Karpas-422 (cell line): Measurements from ENCODE around the gene ANKRD62. TPM values are rescaled to one million over a fixed set of nuclear protein-coding genes. Genes with fewer than 3 reads are reported as not detected.
"Not testable (repeated sequence)": the region's sequence is repeated elsewhere in the genome, so short reads cannot be mapped to it uniquely, and the experiment has no call there.

Experiments used
- DNase-seq: peaks from one replicate; pipeline ENCODE4 v3.0.0-alpha.2; 2015
- H2AFZ ChIP-seq: fragments of 200-600 bp; sonication (generic); 2 replicates; pipeline ENCODE4 v1.6.1; 2014; ENCODE audit warnings: antibody characterized with exemption, low read length, mixed read lengths
- H3K27ac ChIP-seq: fragments of 200-600 bp; sonication (generic); 2 replicates; pipeline ENCODE4 v1.5.1; 2014; ENCODE audit warnings: mild to moderate bottlenecking, low read length, moderate library complexity
- H3K27me3 ChIP-seq: fragments of 200-600 bp; sonication (generic); 2 replicates; pipeline ENCODE4 v1.6.1; 2014; ENCODE audit warnings: low read length, mixed read lengths
- H3K36me3 ChIP-seq: fragments of 200-600 bp; sonication (generic); 2 replicates; pipeline ENCODE4 v1.6.1; 2014; ENCODE audit warnings: low read length, mixed read lengths; ENCODE audit not compliant: insufficient read depth
- H3K4me1 ChIP-seq: fragments of 200-600 bp; sonication (generic); 2 replicates; pipeline ENCODE4 v1.6.1; 2014; ENCODE audit warnings: mild to moderate bottlenecking, low read length, mixed read lengths
- H3K4me2 ChIP-seq: fragments of 200-600 bp; sonication (generic); 2 replicates; pipeline ENCODE4 v1.6.1; 2014; ENCODE audit warnings: low read length, low read depth, mild to moderate bottlenecking; ENCODE audit not compliant: poor library complexity, severe bottlenecking
- H3K4me3 ChIP-seq: fragments of 200-600 bp; sonication (generic); 2 replicates; pipeline ENCODE4 v1.5.1; 2014; ENCODE audit warnings: mild to moderate bottlenecking, antibody characterized with exemption, low read length, mixed read lengths
- H3K79me2 ChIP-seq: fragments of 200-600 bp; sonication (generic); 2 replicates; pipeline ENCODE4 v1.6.1; 2014; ENCODE audit warnings: mild to moderate bottlenecking, low read length, mixed read lengths
- H3K9ac ChIP-seq: fragments of 200-600 bp; sonication (generic); 2 replicates; pipeline ENCODE4 v1.6.0; 2014; ENCODE audit warnings: low read length
- H3K9me2 ChIP-seq: fragments of 200-600 bp; sonication (generic), shearing (Covaris generic); replicated peaks from 2 replicates; pipeline ENCODE4 v1.6.0; 2014; ENCODE audit warnings: mild to moderate bottlenecking, low read length, moderate library complexity; ENCODE audit not compliant: insufficient read depth
- H3K9me3 ChIP-seq: fragments of 300-700, 200-600 bp; sonication (generic); 2 replicates; pipeline ENCODE4 v1.6.1; 2014; ENCODE audit warnings: low read length, mixed read lengths
- H4K20me1 ChIP-seq: fragments of 200-600 bp; sonication (generic); 2 replicates; pipeline ENCODE4 v1.6.1; 2014; ENCODE audit warnings: mild to moderate bottlenecking, antibody characterized with exemption, low read length, low read depth; ENCODE audit not compliant: insufficient read depth
- total RNA-seq: library from RNA; depleted of rRNA; stranded (reverse); fragments of >200 nt; shearing (Covaris generic); gene quantifications from 2 replicates; pipeline ENCODE4 v1.2.3, GENCODE V29; 2014; ENCODE audit warnings: low replicate concordance

Gene ANKRD62
- total RNA-seq, 1 experiment from 2014 or later: not detected

DNA sequence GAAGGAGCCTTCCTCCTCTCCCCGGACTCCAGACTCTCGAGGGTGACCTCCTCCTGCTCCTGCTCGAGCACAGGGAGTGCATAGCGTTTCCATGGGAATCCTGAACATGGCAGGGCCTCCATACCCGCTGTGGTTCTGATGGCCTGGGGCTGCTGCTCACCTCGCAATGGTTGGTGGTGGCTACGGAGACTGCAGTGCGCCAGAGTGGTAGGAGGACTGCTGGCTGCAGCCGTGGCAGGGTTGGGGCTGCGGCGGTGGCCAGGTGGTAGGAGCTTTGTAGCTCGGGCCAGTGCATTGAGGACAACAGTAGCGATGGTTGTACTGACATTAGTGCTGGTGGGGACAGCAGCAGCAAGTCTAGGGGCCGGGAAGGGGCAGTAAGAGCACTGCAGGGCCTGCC, 32.0 kb upstream of the ANKRD62 start:
- H3K36me3 ChIP-seq: no peaks in the 10 kb centered on the region
- no peak overlapping the region for H3K4me3 ChIP-seq
- no peak overlapping the region for H3K27ac ChIP-seq
- no peak for DNase-seq
- no peak overlapping the region for H3K4me2 ChIP-seq
- no peak overlapping the region for H2AFZ ChIP-seq
- no peaks in the 10 kb centered on the region for H3K9me2 ChIP-seq
- H3K9ac ChIP-seq: no peak overlapping the region
- H3K79me2 ChIP-seq: no peaks in the 10 kb centered on the region
- no peaks in the 10 kb centered on the region for H3K4me1 ChIP-seq
- H3K9me3 ChIP-seq: no peaks in the 10 kb centered on the region
- H3K27me3 ChIP-seq: no peaks in the 10 kb centered on the region
- H4K20me1 ChIP-seq: no peaks in the 10 kb centered on the region

DNA sequence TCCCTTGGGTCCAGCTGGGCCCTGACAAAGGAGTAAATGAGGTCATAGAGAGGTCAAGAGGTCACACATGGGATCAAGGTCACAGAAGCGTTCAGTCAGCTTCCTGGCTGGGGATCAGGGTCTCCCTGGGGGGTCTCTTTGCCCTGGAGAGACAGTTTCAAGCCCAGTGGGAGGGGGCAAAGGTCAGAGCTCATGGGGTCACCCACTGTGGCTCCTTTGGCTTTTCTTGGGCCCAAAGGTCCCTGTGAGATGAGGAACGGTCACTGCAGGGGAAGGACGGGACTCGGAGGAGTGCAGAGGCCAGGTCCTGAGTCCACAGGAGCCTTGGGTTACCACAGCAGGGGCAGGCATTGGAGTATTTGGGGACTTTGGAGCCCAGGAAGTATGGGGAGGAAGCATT, 30.7 kb upstream of the ANKRD62 start:
- no peaks in the 10 kb centered on the region for H3K9me2 ChIP-seq
- DNase-seq: no peak
- H3K27ac ChIP-seq: no peak overlapping the region
- H3K79me2 ChIP-seq: no peaks in the 10 kb centered on the region
- no peaks in the 10 kb centered on the region for H3K27me3 ChIP-seq
- H3K9ac ChIP-seq: no peak overlapping the region
- H3K4me2 ChIP-seq: no peak overlapping the region
- H3K36me3 ChIP-seq: no peaks in the 10 kb centered on the region
- H4K20me1 ChIP-seq: no peaks in the 10 kb centered on the region
- H2AFZ ChIP-seq: no peak overlapping the region
- no peak overlapping the region for H3K4me3 ChIP-seq
- no peaks in the 10 kb centered on the region for H3K4me1 ChIP-seq
- no peaks in the 10 kb centered on the region for H3K9me3 ChIP-seq

DNA sequence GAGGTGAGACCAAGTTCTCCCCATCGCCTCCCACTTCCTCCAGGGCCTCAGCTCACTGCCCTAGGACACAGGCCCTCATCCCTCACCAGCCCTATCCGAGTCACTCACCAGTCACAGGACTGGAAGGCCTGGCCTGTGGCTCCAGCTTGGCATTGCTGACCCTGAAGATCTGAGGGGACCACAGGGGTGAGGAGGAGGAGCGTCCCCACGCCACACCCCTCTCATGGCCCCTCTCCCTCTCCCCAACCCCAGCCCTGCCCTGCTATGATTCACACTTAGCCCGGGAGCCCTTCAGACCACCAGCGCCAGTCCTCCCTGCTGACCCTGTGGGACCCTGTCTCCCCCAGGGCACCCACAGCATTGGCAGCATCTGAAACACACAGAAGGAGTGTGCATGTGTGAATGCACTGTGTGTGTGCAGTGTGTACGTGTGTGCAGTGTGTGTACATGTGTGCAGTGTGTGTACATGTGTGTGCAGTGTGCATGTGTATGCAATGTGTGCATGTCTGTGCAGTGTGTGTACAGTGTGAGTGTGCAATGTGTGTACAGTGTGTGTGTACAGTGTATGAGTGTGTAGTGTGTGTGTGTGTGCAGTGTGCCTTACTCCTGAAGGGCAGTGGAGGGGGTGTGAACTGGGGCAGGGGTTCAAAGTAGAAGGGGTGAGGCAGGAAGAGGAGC, 29.4 kb upstream of the ANKRD62 start:
- Histone ChIP-seq H3K36me3 (no peaks in the 10 kb centered on the region), H4K20me1 (no peaks in the 10 kb centered on the region), H3K79me2 (no peaks in the 10 kb centered on the region), H3K4me2 (no peak overlapping the region), H3K9ac (no peak overlapping the region), H3K27me3 (no peaks in the 10 kb centered on the region), H3K4me3 (no peak overlapping the region), H3K9me2 (no peaks in the 10 kb centered on the region), H3K4me1 (no peaks in the 10 kb centered on the region), H2AFZ (no peak overlapping the region), H3K27ac (no peak overlapping the region), H3K9me3 (no peaks in the 10 kb centered on the region)
- no peak for DNase-seq

DNA sequence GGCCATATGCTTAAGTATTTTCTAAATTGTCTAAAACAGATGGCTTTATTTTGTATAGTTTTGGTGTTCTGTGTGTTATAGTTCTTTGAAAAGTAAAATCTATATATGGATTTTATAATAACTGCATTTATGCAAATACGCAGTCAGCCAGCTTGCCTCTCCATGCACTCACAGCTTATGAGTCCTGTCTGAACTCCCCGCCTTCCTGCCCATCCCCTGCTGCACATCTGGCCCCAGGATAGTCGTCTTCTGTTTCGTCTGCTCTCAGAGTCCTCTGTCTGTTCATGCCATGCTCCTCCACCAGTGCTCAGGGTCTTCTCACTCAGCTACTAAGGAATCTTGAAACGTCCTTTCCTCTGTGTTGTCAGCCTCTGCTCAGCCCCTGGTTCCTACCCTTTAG, 28.2 kb upstream of the ANKRD62 start:
- no peaks in the 10 kb centered on the region for H3K9me3 ChIP-seq
- H2AFZ ChIP-seq: no peak overlapping the region
- no peak overlapping the region for H3K4me3 ChIP-seq
- H3K36me3 ChIP-seq: no peaks in the 10 kb centered on the region
- H3K9me2 ChIP-seq: no peaks in the 10 kb centered on the region
- H3K4me1 ChIP-seq: no peaks in the 10 kb centered on the region
- H4K20me1 ChIP-seq: no peaks in the 10 kb centered on the region
- H3K4me2 ChIP-seq: no peak overlapping the region
- no peak overlapping the region for H3K9ac ChIP-seq
- DNase-seq: no peak
- no peaks in the 10 kb centered on the region for H3K27me3 ChIP-seq
- no peak overlapping the region for H3K27ac ChIP-seq
- H3K79me2 ChIP-seq: no peaks in the 10 kb centered on the region

DNA sequence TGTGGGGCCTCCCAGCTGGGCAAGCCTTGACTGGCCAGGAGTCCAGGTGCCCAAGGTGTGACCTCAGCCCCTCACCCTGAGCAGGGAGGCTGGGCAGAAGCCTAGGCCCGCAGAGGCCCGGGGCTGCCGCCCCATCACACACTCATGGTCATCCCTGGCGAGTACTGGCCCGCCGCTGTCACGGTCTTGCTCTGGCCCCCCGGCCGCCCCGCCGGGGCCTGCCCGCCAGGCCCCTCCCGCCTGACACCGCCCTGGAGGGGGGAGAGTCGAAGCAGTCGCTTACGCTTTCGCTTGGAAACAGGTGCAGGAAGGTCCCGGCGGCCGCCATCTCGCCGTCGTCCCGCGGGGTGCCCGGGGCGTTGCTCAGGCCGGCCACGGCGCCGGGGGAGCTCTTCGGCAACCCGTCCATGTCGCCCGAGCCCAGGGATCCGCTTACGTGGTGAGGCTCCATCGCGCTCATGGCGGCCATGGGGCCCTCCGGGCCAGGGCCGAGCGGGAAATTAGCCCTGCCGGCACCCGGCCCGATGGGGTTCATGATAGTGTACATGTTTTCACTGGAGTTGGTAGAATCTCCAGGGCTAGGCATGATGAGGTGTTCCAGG, 26.6 kb upstream of the ANKRD62 start:
- Histone ChIP-seq H3K9ac (no peak overlapping the region), H3K27ac (no peak overlapping the region), H3K4me2 (no peak overlapping the region), H3K27me3 (no peaks in the 10 kb centered on the region), H3K36me3 (no peaks in the 10 kb centered on the region), H3K79me2 (no peaks in the 10 kb centered on the region), H3K9me3 (no peaks in the 10 kb centered on the region), H2AFZ (no peak overlapping the region), H3K4me3 (no peak overlapping the region), H3K9me2 (no peaks in the 10 kb centered on the region), H3K4me1 (no peaks in the 10 kb centered on the region), H4K20me1 (no peaks in the 10 kb centered on the region)
- DNase-seq: no peak

DNA sequence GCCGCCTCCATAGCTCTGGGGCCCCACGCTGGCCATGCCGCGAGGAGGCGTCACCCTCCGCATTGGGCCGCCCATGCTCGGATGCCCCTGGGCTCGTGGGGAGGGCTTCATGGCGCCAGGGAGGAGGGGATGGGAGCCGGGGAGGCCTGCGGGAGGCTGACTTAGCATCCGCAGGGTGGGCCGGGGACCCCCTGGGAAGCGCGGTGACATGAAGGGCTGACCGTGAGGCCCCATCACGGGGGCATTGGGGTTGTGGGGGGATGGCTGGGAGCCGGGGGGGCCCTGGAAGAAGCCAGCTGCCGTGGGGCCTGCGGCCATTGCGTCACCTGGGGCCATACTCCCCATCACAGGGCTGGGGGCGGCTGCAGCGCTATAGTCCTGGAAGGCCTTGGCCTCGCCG, 26.0 kb upstream of the ANKRD62 start:
- no peak overlapping the region for H3K27ac ChIP-seq
- H2AFZ ChIP-seq: no peak overlapping the region
- DNase-seq: no peak
- H3K4me3 ChIP-seq: no peak overlapping the region
- no peaks in the 10 kb centered on the region for H4K20me1 ChIP-seq
- no peak overlapping the region for H3K9ac ChIP-seq
- H3K4me2 ChIP-seq: no peak overlapping the region
- no peaks in the 10 kb centered on the region for H3K9me3 ChIP-seq
- no peaks in the 10 kb centered on the region for H3K9me2 ChIP-seq
- H3K27me3 ChIP-seq: no peaks in the 10 kb centered on the region
- H3K79me2 ChIP-seq: no peaks in the 10 kb centered on the region
- H3K4me1 ChIP-seq: no peaks in the 10 kb centered on the region
- no peaks in the 10 kb centered on the region for H3K36me3 ChIP-seq

DNA sequence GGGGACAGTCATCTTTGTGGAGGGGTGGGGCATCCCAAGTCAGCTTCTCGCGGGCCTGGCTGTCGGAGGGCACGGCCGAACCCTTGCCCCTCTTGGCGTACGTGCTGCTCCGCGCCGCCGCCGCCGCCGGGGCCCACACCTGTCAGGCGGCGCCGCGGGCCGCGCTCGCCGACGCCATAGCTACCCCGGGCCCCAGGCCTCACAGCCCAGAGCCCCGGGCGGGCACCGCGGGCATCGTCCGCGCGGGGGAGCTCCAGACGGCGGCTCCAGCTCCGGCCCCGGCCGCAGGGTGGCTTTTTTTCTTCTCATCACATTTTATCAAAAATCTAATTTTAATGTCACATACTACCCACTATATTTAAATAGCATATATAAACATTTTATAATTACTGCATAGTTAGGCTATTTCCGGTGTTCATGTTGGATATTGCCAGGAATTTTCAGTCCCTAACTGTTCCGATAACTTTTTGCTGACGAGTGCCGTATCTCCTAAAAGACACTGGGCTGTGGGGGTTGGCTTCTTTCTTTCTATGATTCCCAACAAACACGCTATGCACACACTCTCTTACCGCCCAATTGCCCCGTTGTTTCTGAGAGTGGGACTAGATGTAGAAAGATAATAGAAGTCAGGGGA, 25.2 kb upstream of the ANKRD62 start:
- not testable (repeated sequence) for H4K20me1 ChIP-seq, H3K27me3 ChIP-seq, H3K9me2 ChIP-seq, H3K79me2 ChIP-seq, H3K4me1 ChIP-seq, H3K4me3 ChIP-seq, H3K36me3 ChIP-seq, DNase-seq, H3K4me2 ChIP-seq, H2AFZ ChIP-seq, H3K9ac ChIP-seq, H3K9me3 ChIP-seq, H3K27ac ChIP-seq

DNA sequence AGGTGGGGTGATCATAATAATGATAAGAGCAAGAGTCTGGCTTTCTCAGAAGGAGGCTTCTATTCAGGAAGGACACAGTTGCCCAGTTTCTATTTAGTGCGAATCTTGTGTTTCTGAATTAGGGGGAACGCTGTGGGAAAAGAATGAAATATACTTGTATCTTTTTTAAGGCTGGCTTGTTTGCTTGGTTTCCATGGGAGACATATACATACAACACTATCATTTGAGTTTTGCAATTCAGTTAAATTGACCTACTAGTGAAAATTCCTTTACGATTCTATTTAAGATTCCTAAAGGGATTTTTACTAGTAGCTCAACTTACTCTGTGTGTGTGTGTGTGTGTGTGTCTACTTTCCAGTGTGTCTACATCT, 24.7 kb upstream of the ANKRD62 start:
- Histone ChIP-seq H3K27me3 (no peaks in the 10 kb centered on the region), H4K20me1 (no peaks in the 10 kb centered on the region), H3K9me3 (no peaks in the 10 kb centered on the region), H3K4me3 (no peak overlapping the region), H3K36me3 (no peaks in the 10 kb centered on the region), H3K4me1 (no peaks in the 10 kb centered on the region), H3K4me2 (no peak overlapping the region), H3K27ac (no peak overlapping the region), H3K79me2 (no peaks in the 10 kb centered on the region), H2AFZ (no peak overlapping the region), H3K9ac (no peak overlapping the region), H3K9me2 (no peaks in the 10 kb centered on the region)
- DNase-seq: no peak
